CD4-positive, alpha-beta memory T cell (primary cell): ENCODE results near the gene CYGB. TPM values are rescaled to one million over a fixed set of nuclear protein-coding genes. Genes with fewer than 3 reads are reported as not detected.

Experiments used
- CTCF ChIA-PET: fragments of 350-600 bp; sonication (Branson Sonifier 250); formaldehyde crosslinking; loops from one replicate; lab custom pipeline; 2021; ENCODE audit warnings: inconsistent platforms; ENCODE audit not compliant: partially characterized antibody; lab: Charles Lee
- POLR2A ChIA-PET: fragments of 350-600 bp; sonication (Branson Sonifier 250); formaldehyde crosslinking; loops from one replicate; lab custom pipeline; 2021; ENCODE audit not compliant: partially characterized antibody; lab: Charles Lee
- DNase-seq, 5 donors: peaks; one replicate each; pipeline versions ENCODE4 v3.0.0 to v3.0.0-alpha.2; 2020 to 2022; ENCODE audit warnings: mixed read lengths in 1 of 5
- H3K27ac ChIP-seq: one replicate; pipeline ENCODE4 v1.7.0; 2013; ENCODE audit warnings: low read depth, low read length
- H3K27me3 ChIP-seq: 2 replicates; pipeline ENCODE4 v1.7.0; 2013; ENCODE audit warnings: mild to moderate bottlenecking, low read length, moderate library complexity; ENCODE audit not compliant: insufficient read depth
- H3K36me3 ChIP-seq: 2 replicates; pipeline ENCODE4 v1.7.0; 2013; ENCODE audit warnings: mild to moderate bottlenecking, low read length, moderate library complexity; ENCODE audit not compliant: insufficient read depth
- H3K4me1 ChIP-seq: 2 replicates; pipeline ENCODE4 v1.7.0; 2013; ENCODE audit warnings: mild to moderate bottlenecking, low read length, moderate library complexity; ENCODE audit not compliant: insufficient read depth
- H3K4me3 ChIP-seq, 2 donors: one replicate each; pipeline ENCODE4 v1.7.0; 2013; ENCODE audit warnings: low read length in 2 of 2, mild to moderate bottlenecking in 1 of 2
- H3K9me3 ChIP-seq, 2 donors: one replicate each; pipeline ENCODE4 v1.7.0; 2013; ENCODE audit warnings: low read length in 2 of 2, control low read depth in 1 of 2; ENCODE audit not compliant: control insufficient read depth in 1 of 2
- H3K27ac Mint-ChIP-seq, 7 donors: one replicate each; pipeline ENCODE4 v1.8.0; 2020 to 2021; ENCODE audit warnings: mixed read lengths in 7 of 7, mild to moderate bottlenecking in 6 of 7, inconsistent platforms in 3 of 7, moderate library complexity in 3 of 7
- H3K27me3 Mint-ChIP-seq, 2 donors: one replicate each; pipeline ENCODE4 v1.8.0; 2020 to 2021; ENCODE audit warnings: mixed read lengths in 2 of 2
- H3K36me3 Mint-ChIP-seq, 2 donors: one replicate each; pipeline ENCODE4 v1.8.0; 2020 to 2021; ENCODE audit warnings: mixed read lengths in 2 of 2, inconsistent platforms in 1 of 2, mild to moderate bottlenecking in 1 of 2
- H3K4me1 Mint-ChIP-seq, 4 donors: one replicate each; pipeline ENCODE4 v1.8.0; 2020 to 2021; ENCODE audit warnings: mixed read lengths in 4 of 4, mild to moderate bottlenecking in 1 of 4
- H3K4me3 Mint-ChIP-seq, 8 donors: one replicate each; pipeline ENCODE4 v1.8.0; 2020 to 2021; ENCODE audit warnings: mixed read lengths in 8 of 8, mild to moderate bottlenecking in 7 of 8, moderate library complexity in 6 of 8, inconsistent platforms in 3 of 8
- H3K9me3 Mint-ChIP-seq, 8 donors: one replicate each; pipeline ENCODE4 v1.8.0; 2020 to 2021; ENCODE audit warnings: mixed read lengths in 8 of 8, mild to moderate bottlenecking in 5 of 8, inconsistent platforms in 3 of 8, moderate library complexity in 1 of 8
- intact Hi-C: fragments of 100-400 bp; cut with micrococcal nuclease; formaldehyde crosslinking; loops from one replicate; pipeline ENCODE4 v1.15.1; 2023
- polyA plus RNA-seq, 2 donors: library from polyadenylated mRNA; unstranded; fragments of 300-500 nt; fragmentation: Illumina TruSeq; gene quantifications; one replicate each; pipeline ENCODE4 v1.2.3, GENCODE V29; 2021
- total RNA-seq, 2 experiments: library from RNA; stranded (reverse); gene quantifications; one replicate each; pipeline ENCODE4 v1.2.3, GENCODE V29; 2021

The CYGB gene
- total and polyA plus RNA-seq, 4 experiments from 2014 or later: not detected

DNA sequence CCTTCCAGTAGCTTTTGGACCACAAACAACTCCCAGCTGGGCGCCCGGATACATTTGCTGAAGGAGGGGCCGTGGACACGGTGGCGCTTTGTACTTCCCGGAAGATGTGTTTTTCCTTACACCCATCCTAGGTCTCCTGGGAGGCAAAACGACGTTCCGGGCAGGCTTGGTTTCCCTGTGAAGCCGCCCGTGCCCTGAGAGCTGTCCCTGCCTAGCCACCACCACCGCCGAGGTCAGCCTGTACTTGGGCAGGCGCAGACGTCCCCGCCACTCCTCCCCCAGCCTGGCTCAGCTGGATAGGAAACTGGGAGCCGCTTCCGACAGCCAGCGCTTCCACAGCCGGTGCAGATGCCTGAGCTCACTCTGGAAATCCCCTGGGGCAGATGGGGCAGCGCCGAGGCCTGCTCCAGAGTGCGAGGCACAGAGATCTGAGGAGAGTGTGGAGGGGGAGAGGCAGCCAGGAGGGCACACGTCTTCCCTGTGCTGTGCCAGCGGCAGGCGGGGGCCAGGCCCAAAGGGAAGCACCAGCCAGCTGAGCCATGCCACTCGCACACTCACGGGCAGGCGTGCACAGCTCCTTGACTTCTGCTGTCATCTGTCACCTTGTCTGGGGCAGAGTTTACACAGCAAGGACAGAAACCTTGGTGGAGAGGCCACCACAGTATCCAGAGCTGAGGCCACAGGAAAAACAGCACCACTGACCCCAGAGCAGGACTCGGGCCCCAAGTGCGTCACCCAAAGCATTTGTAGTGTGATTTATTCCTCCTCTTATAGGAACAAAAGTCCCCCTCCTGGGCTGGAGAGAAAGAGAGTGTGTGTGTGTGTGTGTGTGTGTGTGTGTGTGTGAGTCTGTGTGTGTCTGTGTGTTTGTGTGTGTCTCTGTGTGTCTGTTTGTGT is 39.3 kb downstream of the CYGB start:
- ChIA-PET POLR2A (interaction anchor here (0.7 to 5.3 kb wide), 5 partner anchors 6 to 59 kb away, joined by 3 to 45 read pairs (median 4); no protein-coding TSS in a partner anchor), CTCF (interaction anchor here (1.5 to 12.4 kb wide), 5 partner anchors 10 to 90 kb away, joined by 4 to 161 read pairs (median 7); partner anchors contain the start of gene AANAT)
- no peak overlapping the region for H3K4me3 ChIP-seq
- H3K27ac Mint-ChIP-seq: peak overlapping the region in 6 of 7 donors; percentile 29 to 87 (median 58)
- H3K4me1 Mint-ChIP-seq: peaks cover 22 to 72% (median 50%) of the 10 kb centered on the region in 4 donors
- H3K9me3 Mint-ChIP-seq: no peaks in the 10 kb centered on the region
- H3K27me3 Mint-ChIP-seq: no peaks in the 10 kb centered on the region
- no peaks in the 10 kb centered on the region for H3K9me3 ChIP-seq
- H3K4me3 Mint-ChIP-seq: peak overlapping the region; percentile 23 to 86 (median 61)
- H3K4me1 ChIP-seq: peaks cover 57% of the 10 kb centered on the region
- H3K27me3 ChIP-seq: no peaks in the 10 kb centered on the region
- intact Hi-C loops: no loop called here
- H3K36me3 Mint-ChIP-seq: peaks cover 0 to 2% of the 10 kb centered on the region in 2 donors
- no peak for DNase-seq
- H3K27ac ChIP-seq: no peak overlapping the region
- H3K36me3 ChIP-seq: no peaks in the 10 kb centered on the region

DNA sequence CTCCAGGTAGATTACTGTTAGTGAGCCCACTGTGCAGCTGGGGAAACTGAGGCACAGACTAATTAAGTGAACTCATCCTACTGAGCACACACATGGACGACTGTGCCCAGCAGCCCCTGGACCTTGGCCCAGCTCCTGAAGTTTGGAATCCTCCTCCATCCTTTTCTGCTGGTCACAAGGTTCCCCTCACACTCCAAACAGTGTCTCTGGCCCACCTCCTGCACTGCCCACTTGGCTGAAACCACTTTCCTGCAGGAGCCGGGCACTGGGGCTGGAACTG is 39.9 kb downstream of the CYGB start:
- H3K36me3 Mint-ChIP-seq: peaks cover 0 to 4% of the 10 kb centered on the region in 2 donors
- Histone ChIP-seq H3K27me3 (no peaks in the 10 kb centered on the region), H3K36me3 (no peaks in the 10 kb centered on the region), H3K4me3 (no peak overlapping the region), H3K27ac (no peak overlapping the region), H3K9me3 (no peaks in the 10 kb centered on the region), H3K4me1 (peaks cover 63% of the 10 kb centered on the region)
- ChIA-PET CTCF (interaction anchor here (1.7 to 12.4 kb wide), 3 partner anchors 10 to 89 kb away, joined by 7 to 161 read pairs (median 14); partner anchors contain the start of gene AANAT), POLR2A (interaction anchor here (0.8 kb wide), 1 partner anchor 52 kb away, joined by 3 read pairs; no protein-coding TSS in a partner anchor)
- no peaks in the 10 kb centered on the region for H3K27me3 Mint-ChIP-seq
- H3K4me3 Mint-ChIP-seq: peak overlapping the region in 1 of 8 donors; percentile 7
- H3K4me1 Mint-ChIP-seq: peaks cover 28 to 78% (median 56%) of the 10 kb centered on the region in 4 donors
- intact Hi-C loops: no loop called here
- DNase-seq: no peak
- no peaks in the 10 kb centered on the region for H3K9me3 Mint-ChIP-seq
- H3K27ac Mint-ChIP-seq: no peak overlapping the region

- H3K4me3 ChIP-seq: no peak overlapping the region
- H3K27ac ChIP-seq: no peak overlapping the region
- CTCF ChIA-PET: interaction anchor here (0.9 to 3.2 kb wide), 2 partner anchors 11 to 90 kb away, joined by 3 to 14 read pairs; partner anchors contain the start of gene ST6GALNAC2
- no peaks in the 10 kb centered on the region for H3K27me3 Mint-ChIP-seq
- H3K4me3 Mint-ChIP-seq: peak overlapping the region in 1 of 8 donors; percentile 25
- H3K27ac Mint-ChIP-seq: peak overlapping the region in 5 of 7 donors; percentile 32 to 74 (median 48)
- H3K36me3 Mint-ChIP-seq: peaks cover 0 to 5% of the 10 kb centered on the region in 2 donors
- no peaks in the 10 kb centered on the region for H3K36me3 ChIP-seq
- H3K27me3 ChIP-seq: no peaks in the 10 kb centered on the region
- DNase-seq: no peak
- peaks cover 64% of the 10 kb centered on the region for H3K4me1 ChIP-seq
- no peaks in the 10 kb centered on the region for H3K9me3 Mint-ChIP-seq
- POLR2A ChIA-PET: no interaction called here
- intact Hi-C loops: no loop called here
- H3K4me1 Mint-ChIP-seq: peaks cover 26 to 80% (median 57%) of the 10 kb centered on the region in 4 donors
- no peaks in the 10 kb centered on the region for H3K9me3 ChIP-seq
Measured at GRCh38 chr17:76496464-76496863, 41.0 kb downstream of the CYGB start.

- peaks cover 63% of the 10 kb centered on the region for H3K4me1 ChIP-seq
- no peak overlapping the region for H3K4me3 ChIP-seq
- Mint-ChIP-seq H3K36me3 (peaks cover 0 to 5% of the 10 kb centered on the region in 2 donors), H3K27me3 (no peaks in the 10 kb centered on the region), H3K9me3 (no peaks in the 10 kb centered on the region), H3K27ac (peak overlapping the region in 2 of 7 donors; percentile 29 to 56), H3K4me1 (peaks cover 25 to 80% (median 57%) of the 10 kb centered on the region in 4 donors), H3K4me3 (peak overlapping the region in 1 of 8 donors; percentile 25)
- DNase-seq: no peak
- no peaks in the 10 kb centered on the region for H3K9me3 ChIP-seq
- no peak overlapping the region for H3K27ac ChIP-seq
- POLR2A ChIA-PET: interaction anchor here (1.1 kb wide), 1 partner anchor 164 kb away, joined by 4 read pairs; no protein-coding TSS in a partner anchor
- H3K27me3 ChIP-seq: no peaks in the 10 kb centered on the region
- CTCF ChIA-PET: no interaction called here
- intact Hi-C loops: no loop called here
- H3K36me3 ChIP-seq: no peaks in the 10 kb centered on the region
Measured at GRCh38 chr17:76495663-76496400, 41.7 kb downstream of the CYGB start.

GRCh38 chr17:76493505-76494167 is 43.9 kb downstream of the CYGB start:
- peaks cover 52% of the 10 kb centered on the region for H3K4me1 ChIP-seq
- intact Hi-C loops: no loop called here

GRCh38 chr17:76492989-76493501 is 44.5 kb downstream of the CYGB start:
- Histone ChIP-seq H3K9me3 (no peaks in the 10 kb centered on the region), H3K4me3 (peak overlapping the region; percentile 34 to 46), H3K36me3 (no peaks in the 10 kb centered on the region), H3K4me1 (peaks cover 46% of the 10 kb centered on the region), H3K27me3 (no peaks in the 10 kb centered on the region), H3K27ac (peak overlapping the region; percentile 64)
- ChIA-PET POLR2A (interaction anchor here (0.6 to 4.8 kb wide), 17 partner anchors 8 to 285 kb away, joined by 3 to 45 read pairs (median 3); partner anchors contain the start of genes PRPSAP1, RHBDF2 and UBE2O), CTCF (interaction anchor here (0.6 to 3.0 kb wide), 13 partner anchors 8 to 488 kb away, joined by 3 to 23 read pairs (median 4); partner anchors contain the start of genes AANAT, RHBDF2 and SPHK1)
- H3K36me3 Mint-ChIP-seq: peaks cover 0 to 5% of the 10 kb centered on the region in 2 donors
- peak overlapping the region; percentile 70 to 87 (median 84) for H3K4me3 Mint-ChIP-seq
- peaks cover 17 to 64% (median 42%) of the 10 kb centered on the region in 4 donors for H3K4me1 Mint-ChIP-seq
- intact Hi-C loops: no loop called here
- H3K27me3 Mint-ChIP-seq: no peaks in the 10 kb centered on the region
- no peaks in the 10 kb centered on the region for H3K9me3 Mint-ChIP-seq
- peak; percentile 15 to 53 (median 37) for DNase-seq
- H3K27ac Mint-ChIP-seq: peak overlapping the region; percentile 74 to 97 (median 94)

More at GRCh38 chr17:76493505-76494167, 43.9 kb downstream of the CYGB start:
- peak; percentile 25 to 52 (median 43) for DNase-seq
- Mint-ChIP-seq H3K4me3 (peak overlapping the region; percentile 70 to 87 (median 84)), H3K9me3 (no peaks in the 10 kb centered on the region), H3K36me3 (peaks cover 0 to 5% of the 10 kb centered on the region in 2 donors), H3K27ac (peak overlapping the region; percentile 74 to 97 (median 94)), H3K27me3 (no peaks in the 10 kb centered on the region), H3K4me1 (peaks cover 17 to 69% (median 46%) of the 10 kb centered on the region in 4 donors)
- ChIA-PET CTCF (interaction anchor here (0.6 to 3.0 kb wide), 13 partner anchors 8 to 488 kb away, joined by 3 to 23 read pairs (median 4); partner anchors contain the start of genes AANAT, RHBDF2 and SPHK1), POLR2A (interaction anchor here (0.6 to 4.8 kb wide), 15 partner anchors 8 to 178 kb away, joined by 3 to 45 read pairs (median 3); partner anchors contain the start of genes PRPSAP1, RHBDF2 and UBE2O)
- H3K36me3 ChIP-seq: no peaks in the 10 kb centered on the region
- peak overlapping the region; percentile 34 to 46 for H3K4me3 ChIP-seq
- H3K27ac ChIP-seq: peak overlapping the region; percentile 64
- H3K9me3 ChIP-seq: no peaks in the 10 kb centered on the region
- H3K27me3 ChIP-seq: no peaks in the 10 kb centered on the region
